GM12801 (cell line): ENCODE data around the gene SOAT1.

Source experiments
- CTCF ChIP-seq: IDR thresholded peaks from one replicate; pipeline ENCODE4 v1.5.1; 2011; ENCODE audit warnings: control low read depth; ENCODE audit not compliant: insufficient read length; ENCODE audit errors: extremely low read depth

SOAT1 gene

GRCh38 chr1:179296356-179297104 lies 2.9 kb downstream of the SOAT1 start:
- no peak for TF ChIP-seq CTCF

DNA sequence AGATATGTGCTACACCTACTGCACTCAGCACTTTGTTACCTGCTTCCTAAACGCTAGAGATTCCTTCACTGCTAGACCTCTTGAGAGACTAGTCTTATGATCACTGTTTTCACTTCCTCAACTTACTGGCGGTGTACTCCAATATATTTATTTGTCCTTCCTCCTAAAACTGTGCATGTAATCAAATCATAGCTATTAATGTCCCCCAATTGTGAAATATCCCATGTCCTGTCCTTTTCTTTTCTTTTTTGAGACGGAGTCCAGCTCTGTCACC lies 3.4 kb downstream of the SOAT1 start:
- no peak for TF ChIP-seq CTCF

- no peak for TF ChIP-seq CTCF
Measured at GRCh38 chr1:179298952-179299351, 5.4 kb downstream of the SOAT1 start.

DNA sequence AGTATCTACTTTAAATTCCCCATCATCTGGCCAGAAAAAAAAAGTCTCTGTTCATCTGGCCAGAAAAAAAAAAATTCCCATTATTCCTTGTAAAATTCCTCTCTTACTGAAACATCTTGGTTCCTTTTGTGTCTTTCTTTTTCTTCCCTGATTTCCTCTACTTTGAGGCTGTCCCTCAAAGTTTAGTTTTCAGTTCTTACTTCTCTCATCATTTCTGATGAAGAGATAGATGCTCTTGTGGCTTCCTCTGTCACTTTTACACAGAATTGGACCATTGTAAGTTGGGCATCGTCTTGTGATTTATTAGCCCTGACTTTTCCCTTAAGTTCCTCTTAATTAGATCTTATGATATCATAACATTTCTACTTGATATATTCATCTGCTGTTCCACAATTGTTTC lies 6.5 kb downstream of the SOAT1 start:
- TF ChIP-seq CTCF = no peak

DNA sequence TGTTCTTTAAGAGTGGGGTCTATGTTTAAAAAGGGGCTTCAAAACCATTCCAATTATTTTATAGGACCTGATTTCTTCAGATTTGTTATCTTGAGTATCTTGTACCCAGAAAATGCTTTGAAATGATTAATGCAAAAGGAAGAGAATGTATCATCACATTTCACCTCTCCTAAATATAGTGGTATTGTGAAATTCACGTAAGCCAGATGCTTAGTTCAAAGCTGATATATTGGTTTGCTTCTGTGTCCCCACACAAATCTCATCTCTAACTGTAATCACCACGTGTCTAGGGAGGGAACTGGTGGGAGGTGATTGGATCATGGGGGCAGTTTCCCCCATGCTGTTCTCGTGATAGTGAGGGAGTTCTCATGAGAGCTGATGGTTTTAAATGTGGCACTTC lies 8.5 kb downstream of the SOAT1 start:
- TF ChIP-seq CTCF = no peak

DNA sequence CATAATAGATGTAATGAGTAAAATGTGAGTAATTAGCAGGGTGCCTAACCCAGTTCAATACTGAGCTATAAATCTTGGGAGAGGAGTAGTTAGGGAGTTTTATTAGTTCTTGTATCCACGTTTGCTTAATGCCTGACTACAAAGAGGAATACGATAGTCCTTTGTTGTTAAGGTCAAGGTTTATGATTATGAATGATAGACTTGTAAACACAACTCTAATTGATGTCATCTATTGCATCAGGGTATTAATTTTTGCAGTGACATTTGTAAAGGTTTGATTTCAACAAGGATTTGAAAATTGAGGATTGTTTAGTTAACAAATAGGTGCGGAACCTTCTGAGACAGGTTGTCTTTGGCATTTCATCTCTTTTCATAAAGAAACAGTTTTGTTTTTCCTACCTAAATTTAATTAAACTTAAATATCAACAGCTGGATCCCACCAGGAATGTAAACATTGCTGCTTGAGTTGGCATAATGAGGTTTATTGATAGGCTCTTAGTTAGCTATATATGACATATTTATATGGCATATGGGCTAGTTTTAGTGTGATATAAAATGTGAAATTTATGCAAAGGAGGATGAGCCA lies 9.7 kb downstream of the SOAT1 start:
- TF ChIP-seq CTCF = no peak

DNA sequence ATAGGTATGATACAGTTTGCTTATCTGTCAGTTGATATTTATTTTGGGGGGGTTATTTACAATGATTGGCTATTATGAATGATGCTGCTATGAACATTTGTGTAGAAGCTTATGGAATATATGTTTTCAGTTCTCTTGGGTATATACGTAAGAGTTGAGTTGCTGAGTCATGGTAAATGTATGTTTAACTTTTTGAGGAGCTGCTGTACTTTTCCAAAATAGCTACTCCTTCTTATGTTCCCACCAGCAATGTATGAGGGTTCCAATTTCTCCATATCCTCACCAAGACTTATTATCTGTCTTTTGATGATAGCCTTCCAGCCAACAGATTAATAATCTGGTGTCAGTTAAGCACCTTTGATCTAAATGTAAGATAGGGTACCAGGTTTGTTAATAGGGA lies 11.9 kb downstream of the SOAT1 start:
- no peak for TF ChIP-seq CTCF
